ENCODE data around the gene RPS14.

The RPS14 gene

DNA sequence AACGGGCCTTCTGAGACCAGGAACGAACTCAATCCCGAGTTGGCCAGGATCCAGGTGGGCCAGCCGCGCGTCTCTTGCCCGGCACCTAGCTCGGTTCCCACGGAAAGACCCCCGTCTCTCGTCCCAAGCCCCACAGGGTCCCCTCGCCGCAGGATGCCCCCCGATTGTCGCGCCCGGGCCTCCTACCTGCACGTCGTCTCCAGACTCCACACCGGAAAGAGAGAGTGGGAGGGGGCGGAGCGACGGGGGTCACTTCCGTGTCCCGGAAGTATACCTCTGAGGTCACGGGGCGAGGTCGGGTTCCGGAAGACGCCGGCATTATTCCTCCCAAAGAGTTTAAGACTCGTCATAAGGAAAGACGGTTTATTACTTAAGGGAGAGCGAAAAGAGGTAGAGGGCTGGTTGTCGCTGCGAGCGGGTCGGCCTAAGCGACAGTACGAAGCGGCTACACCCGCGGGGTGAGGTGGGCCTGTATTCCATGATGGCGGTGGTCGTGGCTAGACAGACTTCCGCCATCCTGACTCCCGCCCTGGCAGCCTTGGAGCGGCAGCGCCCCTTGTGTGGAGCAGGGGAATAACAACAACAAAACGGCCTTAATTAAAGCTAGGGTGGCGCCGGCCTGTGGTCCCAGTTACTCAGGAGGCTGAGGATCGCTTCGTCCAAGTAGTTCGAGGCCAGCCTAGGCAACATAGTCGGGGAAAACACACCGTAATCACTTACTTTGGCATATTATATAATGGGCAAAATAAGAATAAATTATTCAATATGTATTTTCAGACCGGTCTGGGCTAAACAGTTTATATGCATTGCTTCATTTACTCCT lies at the start of gene RPS14:
Gene RPS14, minus strand, starts transcription at position 223 of the 823 bp plus-strand sequence. CDS start 2,006 bp downstream, outside the sequence.
- DNase-seq = peak; percentile 46

DNA sequence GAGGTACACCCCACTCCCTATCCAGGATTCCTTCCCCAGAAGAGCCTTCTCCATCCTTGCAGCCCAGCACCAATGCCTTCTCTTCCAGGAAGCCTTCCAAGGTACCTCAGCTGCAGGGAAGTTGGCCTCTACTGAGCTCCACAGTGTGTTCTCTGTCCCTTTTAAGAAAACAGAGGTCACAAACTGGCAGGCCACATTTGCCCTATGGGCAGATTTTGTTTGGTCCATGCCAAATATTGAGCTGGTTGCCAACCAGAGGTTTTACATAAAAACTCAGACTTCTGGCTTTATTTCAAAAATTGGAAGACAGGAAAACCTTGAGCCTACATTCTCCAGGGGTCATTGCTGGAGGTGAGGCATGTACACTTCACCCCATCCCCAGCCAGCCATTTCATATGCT lies 49.4 kb upstream of the RPS14 start:
- no peak for DNase-seq

DNA sequence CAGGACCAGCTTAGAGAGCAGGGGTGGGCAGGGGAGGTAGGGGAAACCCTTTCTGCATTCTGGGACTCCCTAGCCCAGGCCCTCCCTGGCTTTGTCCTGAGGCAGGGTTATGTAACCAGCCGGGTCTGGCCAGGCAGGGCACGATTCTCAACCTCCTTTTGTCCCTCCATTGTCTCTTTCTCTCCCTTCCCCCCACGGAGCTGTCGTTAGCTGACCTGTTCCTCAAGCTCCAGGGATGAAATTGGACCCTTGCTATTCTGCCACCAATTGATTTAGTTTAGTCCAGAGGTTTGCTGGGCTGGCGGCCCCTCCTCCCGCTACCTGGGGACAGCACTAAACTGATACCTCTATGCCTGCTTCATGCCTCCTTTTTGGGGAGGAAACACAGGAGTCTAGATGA lies 49.0 kb upstream of the RPS14 start:
- DNase-seq = no peak

DNA sequence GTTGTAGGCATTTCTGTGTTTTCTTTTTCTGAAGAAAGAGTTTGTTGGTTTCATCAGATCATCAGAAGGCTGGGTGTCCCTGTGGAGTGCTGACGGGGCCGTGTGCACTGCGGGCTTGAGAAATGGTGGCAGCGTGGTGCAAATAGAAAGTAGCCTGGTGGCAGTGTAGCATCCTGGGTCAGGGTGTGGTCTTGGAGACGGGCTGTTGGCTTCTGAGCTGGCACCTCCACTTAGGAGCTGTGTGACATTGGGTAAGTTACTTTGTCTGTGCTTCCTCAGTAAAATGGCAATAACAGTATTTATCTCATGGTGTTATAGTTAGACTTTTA lies 48.4 kb upstream of the RPS14 start:
- no peak for DNase-seq

DNA sequence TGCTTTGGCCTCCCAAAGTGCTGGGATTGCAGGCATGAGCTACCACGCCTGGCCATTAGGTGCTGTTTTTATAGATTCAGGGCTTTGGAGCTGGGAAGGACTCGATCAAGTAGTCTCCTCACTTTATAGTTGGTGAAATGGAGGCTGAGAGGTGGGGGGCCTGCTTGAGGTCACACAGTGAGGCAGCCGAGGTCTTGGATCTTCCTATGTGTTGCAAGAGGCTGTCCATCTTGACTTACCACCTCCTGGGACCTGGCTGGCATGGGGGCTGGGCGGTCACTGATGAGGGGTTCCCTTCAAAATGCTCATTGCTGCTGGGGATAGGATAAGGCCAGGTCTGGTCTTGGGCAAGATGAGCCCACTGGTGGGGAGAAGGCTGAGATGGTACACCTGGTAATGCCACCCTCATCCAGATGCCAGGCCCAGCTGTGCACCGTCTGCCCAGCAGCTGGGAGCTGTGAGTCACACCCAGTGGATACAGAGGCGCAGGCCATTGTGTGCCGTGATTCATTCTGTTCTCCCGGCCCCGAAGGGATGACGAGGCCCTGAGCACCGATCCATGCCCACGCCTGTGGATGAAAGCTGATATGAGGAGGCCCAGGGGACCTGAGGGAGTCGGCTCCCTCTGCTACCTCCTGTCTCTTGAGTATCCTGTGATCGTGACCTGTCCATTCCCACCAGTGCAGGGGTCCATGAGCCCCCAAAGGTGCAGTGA lies 47.9 kb upstream of the RPS14 start:
- DNase-seq = peak; percentile 27

DNA sequence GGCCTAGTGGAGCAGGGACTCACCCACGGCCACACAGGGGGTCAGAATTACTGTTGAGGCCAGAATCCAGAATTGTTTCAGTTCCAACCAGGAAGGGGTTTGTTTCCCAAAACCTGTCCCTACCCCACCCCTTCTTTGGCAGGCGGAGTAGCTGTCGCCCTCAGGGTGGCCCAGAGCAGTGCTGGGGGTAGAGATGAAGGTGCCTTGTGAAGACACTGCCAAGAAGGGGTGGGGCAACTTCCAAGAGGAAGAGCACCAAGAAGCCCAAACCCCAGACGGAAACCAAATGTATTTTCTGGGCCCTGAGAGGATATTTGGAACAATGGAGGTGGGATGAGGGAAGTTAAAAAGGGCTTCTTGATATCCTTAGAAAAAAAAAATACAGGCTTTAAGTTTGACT lies 47.0 kb upstream of the RPS14 start:
- DNase-seq = no peak

DNA sequence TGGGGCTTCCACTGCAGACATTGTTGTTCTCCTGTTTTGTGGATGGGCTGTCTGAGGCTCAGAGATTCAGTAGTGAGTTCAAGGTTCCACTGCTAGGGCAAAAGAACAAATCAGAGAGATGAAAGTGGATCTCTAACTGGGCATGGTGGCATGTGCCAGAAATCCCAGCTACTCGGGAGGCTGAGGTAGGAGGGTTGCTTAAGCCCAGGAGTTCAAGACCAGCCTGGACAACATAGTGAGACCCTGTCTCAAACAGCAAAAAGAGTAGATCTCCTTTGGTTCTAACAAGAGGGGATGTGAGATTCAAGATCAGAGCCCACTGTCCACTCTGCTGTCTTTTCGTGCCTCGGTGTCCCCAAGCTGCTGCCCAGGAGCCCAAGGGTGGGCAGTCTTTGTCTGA lies 46.6 kb upstream of the RPS14 start:
- DNase-seq = no peak

DNA sequence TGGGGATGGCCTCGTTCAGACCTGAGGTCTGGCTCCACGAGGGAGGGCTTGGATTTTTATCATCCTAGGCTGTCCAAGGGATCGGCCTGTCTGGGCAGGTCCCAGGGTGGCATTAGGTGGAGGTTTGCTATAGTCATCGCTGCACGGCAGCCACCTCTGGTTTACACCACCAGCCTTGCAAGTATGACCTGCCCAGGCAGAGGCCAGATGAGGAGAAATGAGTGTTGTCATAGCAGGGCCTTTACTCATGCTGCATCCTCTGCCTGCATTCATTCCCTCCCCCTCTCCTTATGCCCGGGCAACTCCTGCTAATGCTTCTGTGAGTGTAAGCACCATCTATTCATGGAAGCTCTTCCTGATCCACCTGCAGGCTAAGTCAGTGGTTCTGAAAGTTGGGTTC lies 43.1 kb upstream of the RPS14 start:
- no peak for DNase-seq

DNA sequence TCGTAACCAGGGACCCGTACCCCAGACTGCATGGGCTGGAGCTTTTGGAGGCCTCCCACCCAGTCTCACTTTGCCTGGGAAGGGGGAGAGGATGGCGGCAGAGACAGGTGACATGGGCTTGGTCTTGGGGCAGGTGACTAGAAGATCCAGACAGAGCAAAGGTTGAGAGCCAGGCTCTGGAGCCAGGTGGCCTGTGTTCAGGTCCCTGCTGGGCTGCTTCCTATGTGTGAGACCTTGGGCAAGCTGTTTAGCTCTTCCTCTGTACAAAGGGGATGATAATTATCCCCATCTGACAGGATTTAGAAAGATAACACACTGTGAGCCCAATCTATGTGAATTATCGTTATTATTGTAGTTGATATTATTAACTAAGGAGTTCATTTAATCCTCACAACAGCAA lies 42.3 kb upstream of the RPS14 start:
- DNase-seq = no peak

DNA sequence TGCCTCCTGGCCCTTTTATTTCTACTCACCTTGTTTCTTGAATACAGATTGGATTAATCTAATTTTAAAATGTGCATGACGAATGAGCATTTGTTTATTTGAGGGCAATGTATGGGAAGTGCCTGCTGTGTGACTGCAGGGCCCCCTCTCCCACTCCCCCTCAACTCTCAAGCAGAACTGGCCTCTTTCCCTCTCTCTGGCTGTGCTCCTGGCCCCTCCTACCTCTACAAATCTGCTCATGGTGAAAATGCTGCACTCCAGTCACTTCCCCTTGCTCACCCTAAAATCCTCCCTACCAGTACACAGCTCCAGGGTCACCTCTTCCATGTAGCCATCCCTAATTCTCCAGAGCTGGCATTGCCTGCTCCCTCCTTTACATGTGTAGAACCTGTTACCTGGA lies 41.2 kb upstream of the RPS14 start:
- DNase-seq = no peak

DNA sequence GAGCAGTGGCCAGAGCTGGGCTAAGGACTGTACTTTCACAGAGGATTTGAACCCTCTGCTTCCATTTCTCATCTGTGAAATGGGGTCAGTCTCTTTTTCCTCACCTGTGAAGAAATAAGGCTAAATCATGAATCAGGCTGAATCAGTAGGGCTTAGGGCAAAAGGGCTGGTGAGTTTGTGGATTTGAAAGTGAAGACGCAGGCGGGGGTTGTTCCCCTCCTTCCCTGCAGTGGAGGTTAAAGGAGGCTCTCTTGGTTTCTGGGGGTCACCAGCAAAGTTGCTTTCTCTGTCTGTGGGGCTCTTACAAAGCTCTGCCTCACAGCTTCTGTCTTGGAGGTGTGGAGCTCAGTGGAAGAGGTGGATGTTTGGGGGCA lies 40.7 kb upstream of the RPS14 start:
- no peak for DNase-seq

DNA sequence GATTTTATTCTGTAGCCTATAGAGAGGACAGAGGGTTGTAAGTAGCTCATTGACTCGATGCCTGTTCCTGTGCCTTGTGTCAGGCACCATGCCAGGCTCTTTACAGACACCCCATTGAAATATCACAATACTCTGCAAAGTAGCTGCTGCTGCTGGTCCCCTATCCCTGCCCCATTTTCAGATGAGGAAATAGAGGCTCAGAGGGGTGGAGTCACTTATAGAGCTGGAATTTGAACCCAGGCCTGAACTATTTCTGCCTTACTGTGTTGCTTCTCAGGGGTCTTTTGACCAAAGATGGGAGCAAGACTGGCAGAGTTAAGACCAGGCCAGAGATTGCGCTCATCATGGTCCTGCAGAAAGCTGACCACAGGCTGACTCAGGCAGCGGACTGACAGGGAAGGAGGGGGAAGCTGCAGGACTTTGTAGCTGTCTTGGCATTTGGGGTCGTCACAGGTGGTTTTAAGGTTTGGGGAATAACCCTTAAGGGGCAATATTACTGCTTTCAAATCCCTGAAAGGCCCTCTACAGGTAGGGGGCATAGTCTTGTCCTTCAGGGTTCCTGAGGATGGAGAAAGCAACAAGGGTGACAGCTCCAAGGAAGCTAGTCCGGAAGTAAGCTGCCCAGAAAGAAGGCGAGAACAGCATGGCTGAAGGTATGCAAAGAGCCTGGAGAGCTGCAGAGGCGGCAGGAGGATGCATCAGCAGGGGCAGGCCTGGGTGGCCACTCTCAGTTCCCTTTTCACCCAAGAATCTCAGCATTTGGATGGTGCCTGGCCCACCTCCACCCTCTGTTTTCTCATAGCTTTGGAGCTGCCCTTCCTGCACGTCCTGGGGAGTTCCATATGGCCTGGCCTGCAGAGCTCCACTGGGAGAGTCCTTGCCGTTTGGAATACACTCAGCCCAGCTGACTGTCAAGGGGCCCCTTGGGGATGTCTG lies 40.1 kb upstream of the RPS14 start:
- DNase-seq = no peak

DNA sequence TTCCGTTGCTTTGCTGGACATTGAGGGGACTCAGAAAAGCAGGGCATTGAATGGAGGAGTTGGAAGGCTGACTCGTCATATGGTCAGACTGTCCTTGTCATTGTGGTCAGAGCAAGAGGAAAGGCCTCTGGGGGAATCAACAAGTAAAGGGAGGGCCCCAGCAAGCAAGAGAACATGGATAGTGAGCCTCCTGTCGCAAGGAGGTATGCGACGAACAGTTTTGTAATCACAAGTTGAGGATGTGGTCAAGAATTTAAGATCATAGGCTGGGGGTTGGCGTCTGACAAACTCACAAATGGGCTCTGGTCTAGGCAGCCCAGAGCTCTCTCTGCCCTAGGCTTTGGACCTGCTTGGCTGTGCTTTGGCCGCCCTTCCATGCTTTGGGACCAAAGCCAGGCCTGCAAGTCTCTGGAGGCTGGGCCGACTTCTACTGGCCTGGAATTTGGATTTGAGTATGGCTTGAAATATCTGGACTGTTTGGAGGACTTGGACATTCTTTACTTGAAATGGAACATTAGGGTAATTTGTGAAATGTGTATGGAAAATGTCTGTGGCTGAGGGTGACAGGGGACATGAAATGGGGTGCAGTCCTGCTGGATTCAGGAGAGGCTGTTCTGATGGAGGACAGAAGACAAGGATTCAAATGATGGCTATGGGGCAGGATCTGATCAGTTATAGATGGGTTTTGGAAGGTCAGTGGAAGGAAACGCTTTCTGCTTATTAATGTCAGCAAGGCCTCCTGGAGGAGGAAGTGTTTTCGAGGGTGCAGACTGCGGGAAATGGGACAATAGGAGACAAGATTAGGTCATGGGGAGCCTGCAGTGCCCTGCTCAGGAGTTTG lies 39.2 kb upstream of the RPS14 start:
- no peak for DNase-seq

DNA sequence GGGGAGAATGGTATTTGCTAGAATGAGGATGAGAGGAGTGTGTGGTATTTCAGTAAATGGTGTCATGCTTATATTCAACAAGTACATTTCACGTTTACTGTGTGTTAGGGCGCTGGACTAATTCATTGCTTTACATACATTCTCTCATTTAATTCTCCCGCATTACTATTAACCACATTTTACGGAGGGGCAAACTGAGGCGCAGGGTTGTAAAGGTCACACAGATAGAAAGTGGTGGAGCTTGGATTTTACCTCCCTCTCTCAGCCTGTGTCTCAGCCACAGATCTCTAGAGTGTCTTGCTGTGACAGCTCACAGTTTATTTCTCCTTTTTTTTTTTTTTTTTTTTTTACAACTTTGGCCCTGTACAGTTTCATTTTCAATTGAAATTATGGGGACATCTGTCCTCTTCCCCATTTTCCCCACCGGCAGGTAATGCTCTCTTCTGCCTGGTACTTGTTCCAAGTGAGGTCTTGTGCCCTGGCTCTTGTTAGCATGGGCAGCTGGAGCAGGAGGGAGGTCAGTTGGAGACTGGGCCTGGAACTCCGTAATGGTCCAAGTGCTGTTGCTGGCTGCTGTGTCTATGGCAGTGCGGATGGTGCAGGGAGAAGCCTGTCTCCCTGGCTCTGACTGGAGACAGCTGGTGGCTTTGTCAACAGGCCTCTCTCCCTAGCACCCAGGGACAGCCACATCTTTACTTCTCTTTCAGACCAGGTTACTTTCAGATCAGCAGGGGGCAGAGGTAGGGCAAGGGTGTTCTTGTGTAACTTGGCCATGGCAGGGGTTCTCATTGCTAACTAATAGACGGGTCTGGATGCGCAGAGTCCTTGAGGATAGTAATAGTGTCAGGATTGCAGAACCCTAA lies 37.9 kb upstream of the RPS14 start:
- no peak for DNase-seq

DNA sequence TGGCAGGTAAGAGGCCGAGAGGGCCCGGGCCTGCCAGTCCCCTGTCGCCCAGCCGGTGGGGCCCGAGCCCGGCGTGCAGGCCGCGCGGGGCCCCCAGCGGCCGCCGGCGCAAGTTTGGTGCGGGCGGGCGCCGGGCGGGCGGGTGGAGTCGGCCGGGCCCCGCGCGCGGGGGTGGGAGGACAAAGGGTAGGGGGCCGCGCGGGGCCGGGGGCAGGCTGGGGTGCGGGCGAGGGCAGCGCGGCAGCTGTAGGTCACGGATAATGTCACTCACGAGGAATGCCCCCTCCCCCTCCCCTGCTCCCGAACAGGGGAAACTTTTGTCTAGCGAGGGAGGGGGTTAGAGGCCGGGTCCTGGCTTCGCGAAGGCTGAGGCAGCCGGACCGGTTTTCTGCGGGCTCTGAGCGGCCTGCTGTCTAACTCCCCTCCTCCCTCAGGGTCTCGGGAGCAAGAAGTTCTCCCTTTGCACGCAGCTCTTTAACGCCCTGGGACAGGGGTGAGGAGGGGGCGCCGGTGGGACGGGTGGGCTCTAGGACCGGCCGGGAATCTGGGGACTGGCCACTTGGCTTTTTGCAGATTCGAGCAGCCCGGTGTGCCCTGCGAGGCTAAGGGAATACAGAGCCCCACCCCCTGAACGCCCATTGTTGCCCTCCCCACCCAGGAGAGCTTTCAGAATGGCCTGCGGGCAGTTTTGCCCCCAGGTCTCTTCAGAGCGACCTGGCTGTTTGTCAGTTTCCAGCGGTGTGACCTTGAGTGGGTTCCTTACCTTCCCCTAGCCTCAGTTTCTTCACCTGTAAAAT lies 37.1 kb upstream of the RPS14 start:
- no peak for DNase-seq

DNA sequence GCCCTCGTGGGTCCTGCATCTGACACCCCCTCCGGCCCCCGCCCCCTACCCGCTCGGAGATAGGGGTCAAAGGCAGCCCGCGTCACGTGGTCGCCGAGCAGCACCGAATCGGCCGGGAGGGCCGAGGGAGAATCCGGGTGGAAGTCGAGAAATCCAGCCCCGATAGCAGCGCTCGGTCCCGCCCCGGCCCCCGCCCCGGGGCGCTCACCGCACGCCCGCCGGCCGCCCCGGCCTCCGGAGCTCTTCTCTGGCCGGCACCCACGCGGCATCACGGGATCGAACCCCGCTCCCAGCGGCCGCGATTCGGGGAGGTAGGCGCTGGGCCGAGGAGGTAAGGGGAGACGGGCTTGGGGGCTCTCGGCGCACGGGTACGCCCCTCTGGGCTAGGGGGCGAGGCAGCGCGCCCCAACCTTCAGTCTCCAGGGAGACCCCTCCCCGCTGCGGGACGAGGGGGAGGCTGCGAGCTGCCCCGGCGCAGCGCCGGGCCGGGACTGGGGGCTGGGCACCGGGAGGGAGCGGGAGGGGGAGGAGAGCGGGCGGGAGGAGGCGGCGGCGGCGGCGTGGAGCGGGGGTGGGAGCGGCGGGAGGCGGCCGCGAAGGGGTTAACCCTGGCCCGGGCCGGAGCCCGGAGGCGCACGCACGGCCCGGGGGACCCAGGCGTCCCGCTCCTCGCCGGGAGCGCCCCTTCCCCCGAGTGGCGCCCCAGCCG lies 36.3 kb upstream of the RPS14 start:
- no peak for DNase-seq

DNA sequence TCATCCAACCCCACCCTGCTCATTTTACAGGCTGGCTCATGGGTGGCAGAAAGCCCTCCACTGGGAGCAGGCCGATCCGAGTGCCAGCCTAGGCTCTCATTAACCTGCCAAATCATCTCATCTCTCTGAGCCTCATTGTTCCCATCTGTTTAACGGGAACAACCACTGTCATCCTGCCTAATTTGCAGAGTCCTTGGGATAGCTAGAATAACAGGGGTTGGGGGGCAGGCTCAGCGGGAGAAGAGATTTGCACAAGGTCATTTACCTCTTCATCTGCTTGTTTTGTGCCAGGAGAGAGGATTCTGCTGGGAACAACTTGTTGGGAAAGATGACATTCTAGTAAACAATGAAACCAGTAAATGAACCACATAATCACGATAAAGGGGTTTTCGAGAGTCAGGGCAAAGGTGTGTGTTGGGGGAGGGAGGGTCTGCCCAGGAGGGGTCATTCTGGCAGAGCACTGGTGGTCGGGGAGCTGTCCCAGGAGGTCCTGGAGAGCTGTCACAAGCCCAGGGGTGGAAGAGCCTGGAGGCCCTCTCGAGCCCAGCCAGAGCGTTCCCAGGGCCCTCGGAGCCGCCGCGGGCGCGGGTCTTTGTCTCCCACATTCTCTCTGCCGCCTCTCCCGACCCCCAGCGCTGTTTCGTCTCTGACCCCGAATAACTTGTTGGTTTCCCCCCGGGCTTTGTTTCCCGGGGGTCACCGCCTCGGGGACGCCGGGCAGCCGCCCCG lies 35.6 kb upstream of the RPS14 start:
- no peak for DNase-seq

DNA sequence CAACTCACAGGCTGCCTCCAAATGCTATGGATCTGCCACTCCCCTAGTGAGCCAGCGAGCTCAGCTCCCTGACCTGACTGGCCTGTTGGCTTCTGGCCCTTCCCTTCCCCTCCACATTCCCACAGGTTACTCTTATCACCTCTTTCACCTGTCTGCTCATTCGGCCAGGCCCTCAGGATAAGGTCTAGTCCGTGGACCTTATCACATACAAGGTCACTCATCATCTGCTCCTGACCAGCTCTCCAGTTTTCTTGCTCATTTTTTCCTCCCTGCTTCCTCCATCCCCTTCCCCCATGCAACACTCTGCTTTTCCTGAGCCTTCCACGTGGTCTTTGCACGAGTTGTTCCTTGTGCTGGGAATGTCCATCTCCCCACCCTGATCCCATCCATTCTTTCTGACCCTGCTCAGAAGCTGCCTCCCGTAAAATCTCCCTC lies 32.5 kb upstream of the RPS14 start:
- no peak for DNase-seq

DNA sequence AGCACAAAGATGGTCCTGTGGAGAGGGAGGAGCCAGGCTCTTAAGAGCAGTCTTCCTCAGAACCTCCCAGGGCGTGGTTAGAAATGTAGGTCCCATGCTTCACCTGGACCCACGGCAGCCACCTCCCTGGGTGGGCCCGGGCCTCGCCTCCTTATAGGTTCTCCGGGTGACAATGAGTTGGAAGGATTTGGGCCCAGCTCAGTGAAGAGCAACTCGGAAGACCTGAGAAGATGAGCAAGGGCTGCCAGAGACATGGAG lies 32.1 kb upstream of the RPS14 start:
- no peak for DNase-seq

DNA sequence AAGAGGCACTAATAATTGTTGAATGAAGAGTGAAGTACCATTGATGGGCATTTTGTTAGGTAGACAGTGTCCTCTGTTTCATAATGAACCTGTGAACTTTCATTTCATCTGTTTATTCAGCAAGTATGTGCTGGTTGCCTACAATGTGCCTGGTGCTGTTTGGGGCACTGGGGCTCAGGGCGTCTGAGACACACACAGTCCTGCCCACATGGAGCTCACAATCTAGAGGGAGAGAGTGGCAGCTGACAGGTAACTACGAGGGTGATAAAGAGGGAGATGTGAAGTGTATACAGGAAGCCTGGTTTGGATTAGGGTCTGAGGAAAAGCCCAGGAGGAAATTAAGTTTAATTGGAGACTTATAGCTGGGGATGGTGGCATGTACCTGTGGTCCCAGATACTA lies 29.9 kb upstream of the RPS14 start:
- DNase-seq = no peak

Data from NCI-H2107 (cell line).